Large intestine (tissue), 3 donors: Measurements from ENCODE around the gene PTPRK. TPM values are rescaled to one million over a fixed set of nuclear protein-coding genes. Genes with fewer than 3 reads are reported as not detected.
A peak's percentile ranks its signal among the peaks of the same experiment; 100 is the strongest.
"Not testable (repeated sequence)": the region's sequence is repeated elsewhere in the genome, so short reads cannot be mapped to it uniquely, and the experiment has no call there.

Experiments
- DNase-seq, 2 donors: peaks; one replicate each; pipeline versions ENCODE4 v3.0.0 to v3.0.0-alpha.2; 2013
- H3K27ac ChIP-seq: one replicate; pipeline ENCODE4 v1.5.1; 2013; ENCODE audit warnings: low read length
- H3K27me3 ChIP-seq: 2 replicates; pipeline ENCODE4 v1.6.1; 2013; ENCODE audit warnings: low read length; ENCODE audit not compliant: control insufficient read depth, insufficient read depth
- H3K36me3 ChIP-seq: 2 replicates; pipeline ENCODE4 v1.6.1; 2013; ENCODE audit warnings: low read length; ENCODE audit not compliant: control insufficient read depth, insufficient read depth
- H3K4me1 ChIP-seq: one replicate; pipeline ENCODE4 v1.6.1; 2013; ENCODE audit warnings: low read length; ENCODE audit not compliant: control insufficient read depth, insufficient read depth
- H3K4me3 ChIP-seq: one replicate; pipeline ENCODE4 v1.5.1; 2013; ENCODE audit warnings: low read length
- H3K9me3 ChIP-seq: one replicate; pipeline ENCODE4 v1.6.1; 2013; ENCODE audit warnings: mild to moderate bottlenecking, low read depth, low read length, moderate library complexity; ENCODE audit not compliant: control insufficient read depth
- WGBS: methylation state at CpG from one replicate; pipeline ENCODE4 v1.1.5; 2013; ENCODE audit warnings: low lambda C conversion rate; ENCODE audit not compliant: insufficient coverage; 5-methylcytosine and 5-hydroxymethylcytosine counted together
- polyA plus RNA-seq: library from polyadenylated mRNA; unstranded; fragments of 120-200 nt; gene quantifications from one replicate; pipeline ENCODE4 v1.2.1, GENCODE V29; 2013

Gene PTPRK
- polyA plus RNA-seq, 1 donor: 65.4 TPM

DNA sequence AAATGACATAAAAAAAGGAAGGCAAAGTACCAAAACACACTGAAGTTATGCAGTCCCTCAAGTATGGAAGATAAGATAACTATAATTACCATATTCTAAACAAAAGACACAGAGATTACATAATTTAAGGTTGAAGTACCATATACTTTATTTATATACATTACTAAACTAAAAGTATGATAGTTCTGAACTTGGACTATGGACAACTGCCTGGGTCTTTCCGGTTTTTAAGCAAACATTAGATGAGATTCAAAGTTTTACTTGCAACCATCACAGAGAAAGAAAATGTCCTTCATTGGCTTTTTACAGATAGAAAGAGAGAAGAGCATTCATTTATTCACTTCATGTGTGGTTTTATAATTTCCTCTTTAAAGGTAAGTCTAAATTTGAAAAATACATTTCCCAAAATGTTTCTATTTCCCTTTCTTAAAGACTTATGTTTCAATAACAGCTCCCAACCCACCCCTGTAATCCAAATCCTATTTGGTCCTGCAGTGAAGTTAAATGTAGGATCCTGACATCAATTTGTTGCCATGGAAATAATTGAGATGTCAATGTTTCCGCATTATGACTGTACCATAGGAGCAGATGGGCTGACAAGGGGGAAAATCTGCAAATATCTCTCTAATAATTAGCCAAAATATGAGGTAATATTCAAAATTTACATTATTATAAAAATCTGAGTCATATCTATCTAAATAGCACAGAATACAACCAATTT, 63.7 kb downstream of the PTPRK start:
- 60% methylated on average over 2 of the region's 2 CpGs for WGBS

DNA sequence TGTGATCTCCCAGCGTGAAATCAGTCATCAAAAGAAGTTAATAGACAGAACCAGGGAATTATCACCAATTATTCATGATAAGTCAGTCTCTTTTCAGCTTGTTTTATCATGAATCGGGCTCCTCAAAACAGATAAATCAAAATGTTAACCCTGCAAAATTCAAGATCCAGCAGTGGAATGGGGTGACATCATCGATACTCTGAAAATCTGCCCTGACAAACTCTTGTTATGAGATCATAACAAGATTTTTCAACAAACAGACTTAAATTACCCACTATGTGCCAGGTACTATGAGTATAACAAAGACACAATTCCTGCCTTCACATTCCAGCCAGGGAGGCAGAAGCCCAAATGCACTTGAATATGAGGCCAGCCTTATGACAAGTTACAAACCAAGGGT, 64.4 kb downstream of the PTPRK start:
- H3K27ac ChIP-seq: no peak overlapping the region
- 80% methylated on average over 1 of the region's 3 CpGs for WGBS
- H3K4me1 ChIP-seq: peaks cover 7% of the 10 kb centered on the region
- no peak overlapping the region for H3K4me3 ChIP-seq
- H3K36me3 ChIP-seq: no peaks in the 10 kb centered on the region
- no peak for DNase-seq
- no peaks in the 10 kb centered on the region for H3K27me3 ChIP-seq
- H3K9me3 ChIP-seq: no peaks in the 10 kb centered on the region

More for the DNA sequence above, 63.7 kb downstream of the PTPRK start:
- no peaks in the 10 kb centered on the region for H3K27me3 ChIP-seq
- DNase-seq: peak; percentile 16 to 53
- peaks cover 7% of the 10 kb centered on the region for H3K4me1 ChIP-seq
- no peaks in the 10 kb centered on the region for H3K9me3 ChIP-seq
- H3K36me3 ChIP-seq: no peaks in the 10 kb centered on the region
- H3K4me3 ChIP-seq: no peak overlapping the region
- no peak overlapping the region for H3K27ac ChIP-seq

DNA sequence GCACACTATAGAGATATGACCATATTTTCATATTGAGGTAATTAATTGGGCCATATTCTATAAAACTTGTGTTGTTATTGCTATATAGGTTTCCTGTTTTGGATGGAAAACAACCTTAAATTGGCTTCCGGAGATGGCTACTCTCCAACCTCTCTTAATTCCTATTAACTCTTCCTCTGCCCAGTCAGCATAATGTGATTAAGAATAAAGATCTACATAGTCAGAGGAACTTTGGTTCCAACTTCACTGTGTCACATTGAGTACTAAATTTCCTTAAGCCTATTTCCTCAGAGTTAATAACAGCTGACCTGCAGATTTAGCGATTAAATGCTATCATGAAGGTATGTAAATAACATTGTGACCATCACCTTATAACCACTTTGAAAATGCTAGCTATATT, 67.7 kb downstream of the PTPRK start:
- Histone ChIP-seq H3K4me3 (no peak overlapping the region), H3K27me3 (no peaks in the 10 kb centered on the region), H3K27ac (no peak overlapping the region), H3K9me3 (no peaks in the 10 kb centered on the region), H3K4me1 (peaks cover 7% of the 10 kb centered on the region), H3K36me3 (no peaks in the 10 kb centered on the region)
- DNase-seq: no peak
- WGBS: no CpG with 5 or more reads among the region's 2 CpGs

DNA sequence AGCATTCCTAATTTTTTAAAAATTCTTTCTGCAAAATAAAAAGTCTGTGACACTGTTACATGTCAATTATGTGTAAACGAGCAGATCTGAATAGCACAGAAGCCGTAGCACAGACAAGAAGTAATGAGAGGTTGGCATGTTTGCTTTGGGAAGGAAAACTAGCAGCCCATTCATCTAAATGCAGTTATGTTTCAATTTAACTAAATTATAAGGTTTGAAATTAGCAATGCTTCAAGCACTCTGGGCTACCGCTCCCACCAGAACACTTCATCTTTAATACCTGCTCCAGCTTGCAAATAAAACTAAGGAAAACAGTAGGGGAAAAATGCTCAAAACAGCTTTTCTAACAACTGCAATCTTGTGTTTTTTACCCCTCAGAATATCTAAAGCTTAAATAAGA, 73.9 kb downstream of the PTPRK start:
- Histone ChIP-seq H3K27me3 (no peaks in the 10 kb centered on the region), H3K36me3 (no peaks in the 10 kb centered on the region), H3K4me1 (no peaks in the 10 kb centered on the region), H3K27ac (no peak overlapping the region), H3K9me3 (no peaks in the 10 kb centered on the region), H3K4me3 (no peak overlapping the region)
- DNase-seq: no peak
- WGBS: 90% methylated on average over 2 of the region's 3 CpGs

DNA sequence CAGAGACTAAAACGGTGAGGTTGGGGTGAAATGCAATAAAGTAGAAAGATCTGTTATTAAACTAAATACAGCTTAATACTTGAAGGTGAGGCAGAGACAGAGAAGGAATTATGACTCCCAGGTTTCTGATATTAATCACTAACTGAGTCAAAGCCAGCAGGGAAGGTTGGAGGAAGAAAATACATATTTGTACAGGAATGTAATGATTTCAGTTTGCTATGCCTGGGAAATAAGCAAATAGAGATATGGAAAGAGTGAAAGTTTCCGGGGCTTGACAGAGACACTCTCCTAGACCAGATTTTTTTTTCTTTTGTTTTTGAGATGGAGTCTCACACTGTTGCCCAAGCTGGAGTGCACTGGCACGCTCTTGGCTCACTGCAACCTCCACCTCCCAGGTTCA, 76.8 kb downstream of the PTPRK start:
- Histone ChIP-seq H3K4me1 (no peaks in the 10 kb centered on the region), H3K27ac (no peak overlapping the region), H3K27me3 (no peaks in the 10 kb centered on the region), H3K9me3 (no peaks in the 10 kb centered on the region), H3K4me3 (no peak overlapping the region), H3K36me3 (no peaks in the 10 kb centered on the region)
- WGBS: 40% methylated on average over 1 of the region's 3 CpGs
- no peak for DNase-seq

DNA sequence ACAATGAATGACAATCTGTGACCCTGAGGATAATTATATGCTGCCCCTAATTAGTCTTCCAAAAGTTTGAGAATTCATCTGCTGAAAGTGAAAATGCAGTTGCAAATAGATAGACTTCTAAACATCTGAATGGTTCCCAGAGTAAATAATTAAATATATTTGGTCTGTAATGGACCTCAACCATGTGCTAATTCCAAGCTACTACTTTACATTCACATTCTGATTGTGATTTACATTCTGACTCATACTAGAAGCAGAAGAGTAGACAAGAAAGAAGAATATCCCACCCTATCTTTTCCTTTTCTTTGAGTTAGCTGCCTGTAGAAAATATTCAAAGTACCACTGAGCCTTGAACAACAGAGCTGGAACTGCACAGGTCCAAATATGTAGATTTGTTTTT, 80.8 kb downstream of the PTPRK start:
- H3K4me1 ChIP-seq: no peaks in the 10 kb centered on the region
- no peak overlapping the region for H3K4me3 ChIP-seq
- H3K27ac ChIP-seq: no peak overlapping the region
- no peaks in the 10 kb centered on the region for H3K27me3 ChIP-seq
- peaks cover 4% of the 10 kb centered on the region for H3K9me3 ChIP-seq
- no peaks in the 10 kb centered on the region for H3K36me3 ChIP-seq
- no peak for DNase-seq

DNA sequence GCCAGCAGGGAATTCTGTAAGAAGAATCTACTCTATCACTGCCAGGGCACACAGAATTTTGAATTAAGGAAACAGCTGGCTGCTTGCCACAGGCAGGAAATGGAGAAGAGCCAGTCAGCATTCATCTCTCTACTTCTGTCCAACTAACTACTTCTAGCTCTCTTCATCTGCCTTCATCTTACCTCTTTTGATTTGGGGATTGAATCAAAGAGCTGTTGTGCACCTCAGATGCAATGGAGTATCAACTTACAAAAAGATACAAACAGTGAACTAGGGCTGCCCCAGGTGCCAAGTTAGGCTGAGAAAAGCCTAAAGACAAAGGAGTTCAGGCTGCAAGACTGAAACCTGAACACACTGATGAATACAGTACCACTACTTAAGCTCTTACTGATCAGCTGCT, 82.0 kb downstream of the PTPRK start:
- no peaks in the 10 kb centered on the region for H3K4me1 ChIP-seq
- H3K9me3 ChIP-seq: peaks cover 5% of the 10 kb centered on the region
- no peak overlapping the region for H3K4me3 ChIP-seq
- H3K27me3 ChIP-seq: no peaks in the 10 kb centered on the region
- DNase-seq: no peak
- no peaks in the 10 kb centered on the region for H3K36me3 ChIP-seq
- H3K27ac ChIP-seq: no peak overlapping the region

DNA sequence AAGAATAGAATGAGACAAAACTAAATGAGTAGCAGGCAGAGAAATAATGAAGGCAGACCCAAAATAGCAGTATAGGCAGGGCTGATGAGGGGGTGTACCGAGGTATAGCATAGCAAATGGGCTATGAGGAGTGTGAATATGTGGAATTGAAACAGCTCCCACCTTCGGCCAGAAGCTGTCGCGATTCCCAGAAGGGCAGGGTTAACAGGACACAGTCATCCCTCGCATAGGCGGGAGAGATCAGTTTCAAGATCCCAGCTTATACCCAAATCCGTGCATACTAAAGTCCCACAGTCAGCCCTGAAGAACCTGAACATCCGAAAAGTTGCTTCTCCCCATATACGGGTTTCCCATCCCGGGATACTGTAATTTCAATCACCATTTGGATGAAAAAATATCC, 82.7 kb downstream of the PTPRK start:
- Histone ChIP-seq H3K27me3 (no peaks in the 10 kb centered on the region), H3K4me3 (no peak overlapping the region)
- 100% methylated on average over 1 of the region's 10 CpGs for WGBS

DNA sequence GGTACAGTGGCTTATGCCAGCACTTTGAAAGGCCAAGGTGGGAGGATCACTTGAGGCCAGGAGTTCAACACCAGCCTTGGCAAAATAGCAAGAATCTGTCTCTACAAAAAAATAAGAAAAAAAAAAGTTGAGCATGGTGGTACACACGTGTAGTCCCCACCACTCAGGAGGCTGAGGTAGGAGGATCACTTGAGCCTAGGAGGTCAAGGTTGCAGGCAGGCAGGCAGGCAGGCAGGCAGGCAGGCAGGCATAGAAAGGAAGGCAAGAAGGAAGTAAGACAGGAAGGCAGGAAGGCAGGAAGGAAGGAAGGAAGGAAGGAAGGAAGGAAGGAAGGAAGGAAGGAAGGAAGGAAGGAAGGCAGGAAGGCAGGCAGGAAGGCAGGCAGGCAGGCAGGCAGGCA, 85.6 kb downstream of the PTPRK start:
- H3K27me3 ChIP-seq, H3K36me3 ChIP-seq, H3K4me1 ChIP-seq, H3K9me3 ChIP-seq, DNase-seq, H3K27ac ChIP-seq, H3K4me3 ChIP-seq: not testable (repeated sequence)
- no CpG with 5 or more reads among the region's 1 CpG for WGBS

More for the DNA sequence above, 82.7 kb downstream of the PTPRK start:
- Histone ChIP-seq H3K27ac (no peak overlapping the region), H3K4me1 (no peaks in the 10 kb centered on the region), H3K36me3 (no peaks in the 10 kb centered on the region), H3K9me3 (peaks cover 5% of the 10 kb centered on the region)
- no peak for DNase-seq

DNA sequence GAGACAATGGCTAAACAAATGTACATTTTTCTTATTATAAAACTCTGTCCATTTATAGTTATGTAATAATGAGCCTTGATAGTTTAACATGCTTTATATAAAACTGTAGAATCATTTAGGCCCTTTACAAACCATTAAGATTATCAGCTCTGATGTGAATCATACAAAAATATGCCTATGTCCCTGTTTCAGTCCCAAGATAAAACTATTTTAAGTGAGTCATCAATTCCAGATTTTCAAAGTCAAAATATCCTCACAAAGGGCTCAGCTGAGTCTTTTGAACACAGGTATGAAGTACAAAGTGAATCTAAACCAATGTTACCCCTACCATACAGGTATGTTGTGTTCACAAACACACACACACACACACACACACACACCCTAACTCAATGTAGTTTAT, 88.0 kb downstream of the PTPRK start:
- no peaks in the 10 kb centered on the region for H3K27me3 ChIP-seq
- peaks cover 5% of the 10 kb centered on the region for H3K9me3 ChIP-seq
- no peaks in the 10 kb centered on the region for H3K36me3 ChIP-seq
- no peak for DNase-seq
- H3K4me3 ChIP-seq: no peak overlapping the region
- no peaks in the 10 kb centered on the region for H3K4me1 ChIP-seq
- H3K27ac ChIP-seq: no peak overlapping the region

DNA sequence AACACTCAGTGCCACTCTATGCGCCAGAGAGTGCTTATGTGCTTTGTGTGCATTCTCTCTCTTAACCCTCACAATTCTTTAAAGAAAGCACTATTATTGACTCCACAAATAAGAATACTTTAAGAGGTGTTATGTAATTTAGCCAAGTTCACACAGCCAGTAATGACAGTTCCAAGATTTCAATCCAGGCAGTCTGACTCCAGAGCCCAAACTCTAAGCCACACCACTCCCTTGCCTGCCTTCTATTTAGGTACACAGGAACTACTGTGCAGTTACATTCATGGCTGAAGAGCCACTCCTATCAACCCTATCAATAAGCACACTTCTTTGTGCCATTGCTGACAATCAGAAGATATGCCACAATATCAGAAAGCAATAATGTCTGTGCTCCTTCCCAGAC, 93.3 kb downstream of the PTPRK start:
- no peaks in the 10 kb centered on the region for H3K9me3 ChIP-seq
- no peak overlapping the region for H3K4me3 ChIP-seq
- 100% methylated on average over 1 of the region's 1 CpG for WGBS
- H3K36me3 ChIP-seq: peaks cover 2% of the 10 kb centered on the region
- no peak for DNase-seq
- H3K4me1 ChIP-seq: no peaks in the 10 kb centered on the region
- H3K27ac ChIP-seq: no peak overlapping the region
- H3K27me3 ChIP-seq: no peaks in the 10 kb centered on the region
